SK-N-MC (cell line): ENCODE data around the gene GIMAP7.

Source experiments
- EZH2 ChIP-seq: fragments of 200-600 bp; sonication (generic); IDR thresholded peaks from one replicate; pipeline ENCODE4 v1.6.1; 2017; ENCODE audit warnings: antibody characterized with exemption
- POLR2AphosphoS5 ChIP-seq: IDR thresholded peaks from 2 replicates; pipeline ENCODE4 v1.6.1; 2012; ENCODE audit warnings: mild to moderate bottlenecking, low read depth, low read length, borderline replicate concordance

- TF ChIP-seq POLR2AphosphoS5 (no peak), EZH2 (no peak)
These were observed 23.6 kb downstream of the GIMAP7 start for GRCh38 chr7:150538259-150538658.
